ENCODE results near the gene SNN.

DNA sequence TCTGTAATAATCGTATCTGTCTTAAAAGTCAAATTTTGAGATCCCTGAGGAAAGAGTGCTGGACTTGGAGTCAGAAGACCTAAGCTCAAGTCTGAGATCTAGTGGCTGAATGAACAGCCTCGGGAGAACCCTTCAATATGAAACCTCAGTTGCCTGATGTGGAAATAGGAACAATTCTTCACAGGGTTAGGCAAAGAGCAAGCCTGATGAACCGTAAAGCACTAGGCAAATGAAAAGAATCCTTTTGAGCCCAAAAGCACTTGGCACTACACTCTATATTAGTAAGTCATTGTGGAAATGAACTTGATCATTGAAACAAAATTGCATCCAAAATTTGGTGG is 54.2 kb downstream of the SNN start:
- no peak for TF ChIP-seq EZH2phosphoT487 (IDR thresholded peaks at IDR 0.05; ENCODE audit: insufficient read depth, low read depth)
- TF ChIP-seq EZH2 (IDR thresholded peaks at IDR 0.05; ENCODE audit: insufficient read depth, poor library complexity, severe bottlenecking), result no peak

Data from GM23248 (cell line).